AG04450 (cell line): Measurements from ENCODE around the gene COL20A1. TPM values are rescaled to one million over a fixed set of nuclear protein-coding genes. Genes with fewer than 3 reads are reported as not detected.

Experiments used
- CTCF ChIA-PET: fragments of 300-600, 350-600 bp; formaldehyde crosslinking; extraction: SDS; loops from one replicate; lab custom pipeline; 2022; ENCODE audit warnings: antibody characterized with exemption, inconsistent platforms; lab: Charles Lee
- POLR2A ChIA-PET: fragments of 350-600 bp; formaldehyde crosslinking; extraction: SDS; loops from one replicate; lab custom pipeline; 2021; ENCODE audit warnings: antibody characterized with exemption, inconsistent platforms; lab: Yijun Ruan, JAX
- DNase-seq: peaks from one replicate; pipeline ENCODE4 v3.0.0-alpha.2; 2011; ENCODE audit warnings: low read depth, low spot score
- H3K27ac ChIP-seq: one replicate; pipeline ENCODE4 v1.5.1; 2012; ENCODE audit warnings: low read depth, low read length, control low read depth
- H3K27me3 ChIP-seq: one replicate; pipeline ENCODE4 v1.6.0; 2012; ENCODE audit warnings: low read length; ENCODE audit not compliant: control insufficient read depth, insufficient read depth
- H3K4me3 ChIP-seq: 2 replicates; pipeline ENCODE4 v1.5.1; 2011; ENCODE audit warnings: mild to moderate bottlenecking, low read depth, low read length, control low read depth
- H3K9me3 ChIP-seq: 2 replicates; pipeline ENCODE4 v1.5.1; 2012; ENCODE audit warnings: low read length; ENCODE audit not compliant: control insufficient read depth, insufficient read depth
- CTCF ChIP-seq: IDR thresholded peaks from 2 replicates; pipeline ENCODE4 v1.5.1; 2011; ENCODE audit warnings: low read depth, low read length, control low read depth, inconsistent platforms
- polyA plus RNA-seq: library from polyadenylated mRNA; depleted of rRNA; stranded (reverse); fragments of >200 nt; gene quantifications from 2 replicates; pipeline ENCODE4 v1.2.3, GENCODE V29; 2011

The COL20A1 gene
- polyA plus RNA-seq, 1 experiment: not detected

- POLR2A ChIA-PET: no interaction called here
- TF ChIP-seq CTCF: no peak
- CTCF ChIA-PET: no interaction called here
- Histone ChIP-seq H3K9me3 (no peaks in the 10 kb centered on the region; the same call in 1 of the 2 replicates), H3K4me3 (no peak overlapping the region), H3K27me3 (peaks cover 14% of the 10 kb centered on the region), H3K27ac (no peak overlapping the region)
- DNase-seq: no peak
Measured at GRCh38 chr20:63367446-63368055, 74.6 kb downstream of the COL20A1 start.

- POLR2A ChIA-PET: no interaction called here
- CTCF ChIA-PET: no interaction called here
- no peak for DNase-seq
- peaks cover 18% of the 10 kb centered on the region for H3K27me3 ChIP-seq
- H3K4me3 ChIP-seq: no peak overlapping the region
- no peak for TF ChIP-seq CTCF
- H3K27ac ChIP-seq: no peak overlapping the region
- no peaks in the 10 kb centered on the region; the same call in 1 of the 2 replicates for H3K9me3 ChIP-seq
Measured at GRCh38 chr20:63368151-63368550, 75.2 kb downstream of the COL20A1 start.

DNA sequence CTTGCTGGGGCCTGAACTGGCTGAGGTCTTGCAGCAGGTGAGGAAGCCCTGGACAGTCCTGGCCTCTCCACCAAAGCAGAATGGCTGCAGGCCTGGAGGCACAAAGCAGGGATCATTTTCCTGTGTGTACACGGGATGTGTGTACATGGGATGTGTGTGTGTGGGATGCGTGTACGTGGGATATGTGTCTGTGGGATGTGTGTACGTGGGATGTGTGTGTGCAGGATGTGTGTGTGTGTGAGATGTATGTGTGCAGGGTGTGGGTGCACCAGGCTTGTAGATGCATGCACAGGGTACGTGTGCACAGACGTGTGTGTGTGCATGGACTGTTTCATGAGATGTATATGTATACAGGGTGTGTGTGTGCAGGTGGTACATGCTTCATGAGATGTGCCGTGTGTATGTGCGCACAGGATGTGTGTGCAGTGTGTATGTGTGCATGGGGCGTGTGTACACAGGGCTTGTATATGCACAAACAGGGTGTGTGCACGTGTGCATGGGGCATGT is 76.1 kb downstream of the COL20A1 start:
- no peak for TF ChIP-seq CTCF
- CTCF ChIA-PET: no interaction called here
- POLR2A ChIA-PET: no interaction called here
- H3K27ac ChIP-seq: no peak overlapping the region
- no peak overlapping the region for H3K4me3 ChIP-seq
- no peaks in the 10 kb centered on the region; the same call in 1 of the 2 replicates for H3K9me3 ChIP-seq
- H3K27me3 ChIP-seq: peaks cover 18% of the 10 kb centered on the region
- no peak for DNase-seq

DNA sequence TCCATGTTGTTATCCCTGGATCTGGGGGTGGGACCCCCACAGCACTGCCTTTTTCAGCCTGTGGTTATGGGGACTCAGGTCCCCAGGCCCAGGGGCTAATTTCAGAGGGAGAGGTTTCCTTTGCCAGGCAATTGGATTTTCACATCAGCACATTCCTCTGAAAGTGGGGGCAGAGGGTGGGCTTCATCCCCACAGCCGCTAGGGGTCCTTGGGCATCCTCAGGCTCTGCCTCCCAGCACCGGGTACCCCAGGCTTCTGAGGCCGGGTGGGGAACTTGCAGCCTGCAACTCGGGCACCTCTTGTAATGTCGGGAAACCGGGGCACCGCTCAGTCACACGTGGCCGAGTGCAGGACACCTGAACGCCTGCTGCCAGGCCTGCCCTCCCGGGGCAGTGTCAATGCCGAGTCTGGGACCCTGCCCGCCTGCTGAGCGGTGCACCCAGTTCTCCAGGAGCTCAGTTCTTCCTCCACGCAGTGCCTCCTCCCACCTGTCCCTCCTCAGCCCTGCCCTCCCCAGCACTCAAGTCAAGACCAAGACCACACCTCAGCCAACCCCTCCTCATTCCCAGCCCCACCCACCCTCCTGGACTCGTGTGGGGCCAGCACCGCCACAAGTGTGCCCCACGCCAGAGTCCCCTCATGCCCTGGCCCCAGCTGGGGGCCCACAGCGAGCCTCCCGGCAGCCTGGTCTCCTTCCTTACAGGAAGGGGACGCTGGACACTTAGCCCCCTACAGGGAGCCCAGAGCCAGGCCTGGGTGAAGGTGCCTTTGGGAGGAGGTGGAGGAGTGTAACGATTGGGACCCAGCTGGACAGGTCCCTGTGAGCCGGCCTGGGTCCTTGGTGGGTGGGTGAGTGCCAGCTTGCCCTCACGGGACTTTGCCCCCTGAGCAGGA is 77.0 kb downstream of the COL20A1 start:
- Histone ChIP-seq H3K27ac (no peak overlapping the region), H3K4me3 (no peak overlapping the region), H3K9me3 (no peaks in the 10 kb centered on the region; the same call in 1 of the 2 replicates), H3K27me3 (peaks cover 21% of the 10 kb centered on the region)
- TF ChIP-seq CTCF: no peak
- ChIA-PET POLR2A (no interaction called here), CTCF (interaction anchor here (1.3 kb wide), 1 partner anchor 11 kb away, joined by 6 read pairs; no protein-coding TSS in a partner anchor)
- DNase-seq: no peak
